Chondrocyte (in vitro differentiated cells): ENCODE data around the gene IRF2BP2. TPM values are rescaled to one million over a fixed set of nuclear protein-coding genes. Genes with fewer than 3 reads are reported as not detected.
"Not testable (repeated sequence)": the region's sequence is repeated elsewhere in the genome, so short reads cannot be mapped to it uniquely, and the experiment has no call there.

ENCODE experiments used
- DNase-seq: peaks from one replicate; pipeline ENCODE4 v3.0.0; 2021; ENCODE audit warnings: mixed read lengths, low spot score
- H3K27ac Mint-ChIP-seq: one replicate; pipeline ENCODE4 v1.8.0; 2021; ENCODE audit warnings: mild to moderate bottlenecking, moderate library complexity, mixed read lengths; ENCODE audit not compliant: unreplicated experiment
- H3K27me3 Mint-ChIP-seq: 2 replicates; pipeline ENCODE4 v1.8.0; 2021; ENCODE audit warnings: low read depth, mixed read lengths
- H3K36me3 Mint-ChIP-seq: 2 replicates; pipeline ENCODE4 v1.8.0; 2021; ENCODE audit warnings: low read depth, mixed read lengths
- H3K4me1 Mint-ChIP-seq: 2 replicates; pipeline ENCODE4 v1.8.0; 2021; ENCODE audit warnings: low read depth, mild to moderate bottlenecking, mixed read lengths
- H3K4me3 Mint-ChIP-seq: one replicate; pipeline ENCODE4 v1.8.0; 2021; ENCODE audit warnings: mild to moderate bottlenecking, moderate library complexity, mixed read lengths; ENCODE audit not compliant: unreplicated experiment
- H3K9me3 Mint-ChIP-seq: 2 replicates; pipeline ENCODE4 v1.8.0; 2021; ENCODE audit warnings: low read depth, mixed read lengths
- CTCF ChIP-seq: fragments of 200-600 bp; sonication (generic); IDR thresholded peaks from 2 replicates; pipeline ENCODE4 v1.5.0; 2021; ENCODE audit warnings: antibody characterized with exemption, mild to moderate bottlenecking, moderate library complexity
- total RNA-seq: library from RNA; stranded (reverse); gene quantifications from 3 replicates; pipeline ENCODE4 v1.2.1, GENCODE V29; 2021

IRF2BP2 gene
- total RNA-seq, 1 donor from 2014 or later = 70.5 TPM

- no peak for TF ChIP-seq CTCF
- Mint-ChIP-seq H3K9me3 (peaks cover 10% of the 10 kb centered on the region), H3K4me3 (no peak overlapping the region), H3K36me3 (peaks cover 3% of the 10 kb centered on the region), H3K27ac (no peak overlapping the region), H3K4me1 (no peaks in the 10 kb centered on the region), H3K27me3 (no peaks in the 10 kb centered on the region)
- no peak for DNase-seq
Observed at GRCh38 chr1:234642428-234642827, 32.5 kb upstream of the IRF2BP2 start.

- TF ChIP-seq CTCF = no peak
- Mint-ChIP-seq H3K4me1 (no peaks in the 10 kb centered on the region), H3K27me3 (no peaks in the 10 kb centered on the region), H3K36me3 (no peaks in the 10 kb centered on the region), H3K9me3 (peaks cover 4% of the 10 kb centered on the region), H3K4me3 (no peak overlapping the region), H3K27ac (no peak overlapping the region)
- no peak for DNase-seq
Observed at GRCh38 chr1:234639961-234640360, 30.0 kb upstream of the IRF2BP2 start.

DNA sequence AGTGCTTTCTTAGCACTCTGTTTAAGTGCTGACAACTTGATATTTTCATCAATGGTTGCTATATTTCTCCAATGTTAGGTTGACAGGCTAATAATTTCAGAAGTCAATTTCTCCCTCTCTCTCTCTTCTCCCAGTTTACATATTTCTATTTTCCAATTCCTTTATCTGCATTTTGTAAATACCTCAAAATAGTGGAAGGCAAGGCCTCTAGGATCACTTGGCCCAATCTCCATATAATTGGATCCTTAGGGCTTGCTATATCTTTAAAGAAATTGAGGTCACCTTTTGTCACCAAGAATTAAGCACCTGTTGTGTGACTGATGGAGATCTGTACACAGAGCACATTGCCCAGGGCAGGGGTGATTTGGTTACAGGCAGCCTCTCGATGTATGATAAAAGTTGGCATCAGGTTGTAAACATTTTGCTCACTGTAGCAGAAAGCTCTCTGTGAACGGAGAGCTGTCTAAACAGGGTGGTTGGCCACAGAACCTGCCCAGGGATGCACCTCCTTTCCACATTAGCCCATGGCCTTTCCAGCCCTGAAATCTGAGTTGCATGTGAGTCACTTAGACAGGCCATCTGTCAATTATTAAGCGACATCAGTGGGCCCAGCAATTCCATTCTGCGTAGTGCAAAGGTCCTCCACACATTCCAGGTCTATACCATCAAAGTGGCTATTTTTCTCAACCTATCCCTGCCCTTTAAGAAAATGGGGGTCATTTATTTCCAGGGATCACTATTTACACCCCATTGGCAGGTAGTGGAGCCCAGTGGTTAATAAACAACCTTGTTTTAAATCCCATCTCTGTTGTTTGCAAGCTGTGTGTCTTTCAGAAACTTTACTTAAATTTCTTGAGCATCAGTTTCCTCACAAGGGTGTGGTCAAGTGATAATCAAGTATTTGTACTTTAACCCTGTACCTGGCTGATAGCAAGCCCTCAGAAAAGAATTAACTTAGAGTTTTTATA, 29.1 kb upstream of the IRF2BP2 start:
- no peak for TF ChIP-seq CTCF
- H3K4me1 Mint-ChIP-seq = no peaks in the 10 kb centered on the region
- H3K9me3 Mint-ChIP-seq = peaks cover 4% of the 10 kb centered on the region
- no peak overlapping the region for H3K27ac Mint-ChIP-seq
- H3K36me3 Mint-ChIP-seq = no peaks in the 10 kb centered on the region
- no peaks in the 10 kb centered on the region for H3K27me3 Mint-ChIP-seq
- H3K4me3 Mint-ChIP-seq = no peak overlapping the region
- no peak for DNase-seq

DNA sequence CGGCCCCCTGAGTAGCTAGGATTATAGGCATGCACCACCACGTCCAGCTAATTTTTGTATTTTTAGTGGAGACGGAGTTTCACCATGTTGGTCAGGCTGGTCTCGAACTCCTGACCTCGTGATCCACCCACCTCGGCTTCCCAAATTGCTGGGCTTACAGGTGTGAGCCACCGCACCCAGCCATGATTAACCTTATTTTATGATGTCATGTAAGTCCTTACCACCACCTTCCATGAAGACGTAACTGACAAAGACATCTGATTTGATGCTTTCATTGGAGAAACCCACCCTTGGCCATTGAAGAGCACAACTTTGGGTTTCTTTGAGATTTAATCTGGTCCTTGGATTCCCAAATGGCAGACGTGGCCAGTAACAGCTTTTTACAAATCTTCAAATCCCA, 24.9 kb upstream of the IRF2BP2 start:
- not testable (repeated sequence) for H3K9me3 Mint-ChIP-seq, H3K27me3 Mint-ChIP-seq, H3K4me1 Mint-ChIP-seq, DNase-seq, H3K27ac Mint-ChIP-seq, H3K4me3 Mint-ChIP-seq, H3K36me3 Mint-ChIP-seq

DNA sequence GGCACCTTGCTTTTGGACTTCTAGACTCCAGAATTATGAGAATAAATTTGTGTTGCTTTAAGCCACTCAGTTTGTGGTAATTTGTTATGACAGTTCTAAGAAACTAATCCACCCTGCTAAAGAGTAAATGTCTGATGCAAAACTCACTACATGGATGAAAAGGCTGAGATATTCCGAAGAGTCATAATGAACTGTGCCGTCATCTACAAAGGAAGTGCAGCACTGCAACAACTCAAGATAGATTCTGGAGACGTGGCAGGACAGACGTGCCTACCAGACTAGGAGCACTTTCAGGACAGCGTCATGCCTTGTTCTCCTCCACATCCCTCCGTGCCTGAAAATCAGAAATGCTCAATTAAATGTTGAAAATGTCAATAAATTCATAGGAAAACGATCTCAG, 24.4 kb upstream of the IRF2BP2 start:
- Mint-ChIP-seq H3K4me1 (peaks cover 8% of the 10 kb centered on the region), H3K27ac (no peak overlapping the region), H3K36me3 (no peaks in the 10 kb centered on the region), H3K9me3 (peaks cover 4% of the 10 kb centered on the region), H3K27me3 (no peaks in the 10 kb centered on the region), H3K4me3 (no peak overlapping the region)
- no peak for TF ChIP-seq CTCF
- DNase-seq = no peak
